ENCODE data around the gene SPSB4.

- TF ChIP-seq CTCF (IDR thresholded peaks at IDR 0.05) (no peak), REST (IDR thresholded peaks at IDR 0.05; ENCODE audit: insufficient read depth in 1 of 2, low read depth in 2 of 2, low read length in 1 of 2) (no peak), POLR2AphosphoS5 (IDR thresholded peaks at IDR 0.05; ENCODE audit: low read depth, low read length) (no peak), TCF7L2 (IDR thresholded peaks at IDR 0.05; ENCODE audit: low read depth, low read length) (no peak)
Observed at GRCh38 chr3:141116721-141117120, 65.6 kb downstream of the SPSB4 start.
